WTC11 (cell line): Measurements from ENCODE around the gene SUPT3H. TPM values are rescaled to one million over a fixed set of nuclear protein-coding genes. Genes with fewer than 3 reads are reported as not detected.

Source experiments
- ATAC-seq: fragments of 200-7000 bp; cut with Tn5 transposase; 2 replicates; pipeline ENCODE4 v1.10.0; 2021; ENCODE audit warnings: mild to moderate bottlenecking, moderate library complexity
- CTCF ChIA-PET: fragments of 300-600 bp; sonication (Branson Sonifier 250); formaldehyde crosslinking; loops from one replicate; lab custom pipeline; 2021; ENCODE audit warnings: antibody characterized with exemption; lab: Charles Lee
- POLR2A ChIA-PET: fragments of 350-600 bp; sonication (Branson Sonifier 250); formaldehyde crosslinking; loops from one replicate; lab custom pipeline; 2021; ENCODE audit warnings: antibody characterized with exemption; lab: Charles Lee
- DNase-seq: peaks from one replicate; pipeline ENCODE4 v3.0.0; 2021; ENCODE audit warnings: low spot score
- H3K27ac Mint-ChIP-seq: 2 replicates; pipeline ENCODE4 v1.8.0; 2021; ENCODE audit warnings: mixed read lengths
- H3K27me3 Mint-ChIP-seq: 2 replicates; pipeline ENCODE4 v1.8.0; 2021; ENCODE audit warnings: low read depth, mild to moderate bottlenecking, moderate library complexity, mixed read lengths
- H3K36me3 Mint-ChIP-seq: 2 replicates; pipeline ENCODE4 v1.8.0; 2021; ENCODE audit warnings: mixed read lengths
- H3K4me1 Mint-ChIP-seq: 2 replicates; pipeline ENCODE4 v1.8.0; 2022; ENCODE audit warnings: mixed read lengths
- H3K4me3 Mint-ChIP-seq: 2 replicates; pipeline ENCODE4 v1.8.0; 2021; ENCODE audit warnings: mild to moderate bottlenecking, moderate library complexity, mixed read lengths
- H3K9me3 Mint-ChIP-seq: 2 replicates; pipeline ENCODE4 v1.8.0; 2021; ENCODE audit warnings: mixed read lengths
- CREB1 ChIP-seq: sonication (generic); formaldehyde crosslinking; IDR thresholded peaks from 2 replicates; pipeline ENCODE4 v1.8.0; 2023; ENCODE audit warnings: mild to moderate bottlenecking, missing genetic modification reagents
- ELF4 ChIP-seq: sonication (generic); formaldehyde crosslinking; IDR thresholded peaks from 2 replicates; pipeline ENCODE4 v1.8.1; 2022; ENCODE audit warnings: low read depth, mild to moderate bottlenecking, moderate library complexity, missing genetic modification reagents
- ESRRA ChIP-seq: sonication (generic); formaldehyde crosslinking; IDR thresholded peaks from 2 replicates; pipeline ENCODE4 v1.8.1; 2022; ENCODE audit warnings: mild to moderate bottlenecking, missing genetic modification reagents, borderline replicate concordance
- ETV6 ChIP-seq: sonication (generic); formaldehyde crosslinking; IDR thresholded peaks from 2 replicates; pipeline ENCODE4 v1.8.1; 2022; ENCODE audit warnings: mild to moderate bottlenecking, missing genetic modification reagents
- KAT7 ChIP-seq: sonication (generic); formaldehyde crosslinking; IDR thresholded peaks from 2 replicates; pipeline ENCODE4 v1.8.1; 2023; ENCODE audit warnings: missing genetic modification reagents, mild to moderate bottlenecking, borderline replicate concordance
- NFE2L1 ChIP-seq: sonication (generic); formaldehyde crosslinking; IDR thresholded peaks from 2 replicates; pipeline ENCODE4 v1.8.1; 2023; ENCODE audit warnings: missing genetic modification reagents
- RELA ChIP-seq: sonication (generic); formaldehyde crosslinking; IDR thresholded peaks from 2 replicates; pipeline ENCODE4 v1.8.1; 2022; ENCODE audit warnings: missing genetic modification reagents, mild to moderate bottlenecking, borderline replicate concordance
- SOX15 ChIP-seq: fragments of 250-450 bp; sonication (Bioruptor Pico); IDR thresholded peaks from 2 replicates; pipeline ENCODE4 v1.9.0; 2021; ENCODE audit warnings: mild to moderate bottlenecking
- TEAD4 ChIP-seq: sonication (generic); formaldehyde crosslinking; IDR thresholded peaks from 2 replicates; pipeline ENCODE4 v1.8.0; 2022; ENCODE audit warnings: mild to moderate bottlenecking, missing genetic modification reagents
- TP53 ChIP-seq: sonication (generic); formaldehyde crosslinking; IDR thresholded peaks from 2 replicates; pipeline ENCODE4 v1.8.1; 2023; ENCODE audit warnings: mild to moderate bottlenecking, missing genetic modification reagents
- ZNF121 ChIP-seq: sonication (generic); formaldehyde crosslinking; IDR thresholded peaks from 2 replicates; pipeline ENCODE4 v1.8.0; 2023; ENCODE audit warnings: missing genetic modification reagents
- ZNF219 ChIP-seq: sonication (generic); formaldehyde crosslinking; IDR thresholded peaks from 2 replicates; pipeline ENCODE4 v1.8.0; 2023; ENCODE audit warnings: missing genetic modification reagents, mild to moderate bottlenecking, borderline replicate concordance
- total RNA-seq: library from RNA; stranded (reverse); gene quantifications from 3 replicates; pipeline ENCODE4 v1.2.3, GENCODE V29; 2021
- TF ChIP-seq, protein P1 (sequence below): fragments of 250-450 bp; sonication (Bioruptor Pico); IDR thresholded peaks from 2 replicates; pipeline ENCODE4 v1.9.0; 2021; ENCODE audit warnings: mild to moderate bottlenecking
- TF ChIP-seq, protein P2 (sequence below): sonication (generic); formaldehyde crosslinking; IDR thresholded peaks from 2 replicates; pipeline ENCODE4 v1.8.1; 2023; ENCODE audit warnings: mild to moderate bottlenecking, missing genetic modification reagents
- TF ChIP-seq, protein P3 (sequence below): sonication (generic); formaldehyde crosslinking; IDR thresholded peaks from 2 replicates; pipeline ENCODE4 v1.8.1; 2022; ENCODE audit warnings: mild to moderate bottlenecking, moderate library complexity, missing genetic modification reagents
- TF ChIP-seq, protein P4 (sequence below): sonication (generic); formaldehyde crosslinking; IDR thresholded peaks from 2 replicates; pipeline ENCODE4 v1.8.1; 2023; ENCODE audit warnings: mild to moderate bottlenecking, moderate library complexity, missing genetic modification reagents
- TF ChIP-seq, protein P5 (sequence below): sonication (generic); formaldehyde crosslinking; IDR thresholded peaks from 2 replicates; pipeline ENCODE4 v1.8.0; 2022; ENCODE audit warnings: mild to moderate bottlenecking, missing genetic modification reagents
- TF ChIP-seq, protein P6 (sequence below): sonication (generic); formaldehyde crosslinking; IDR thresholded peaks from 2 replicates; pipeline ENCODE4 v1.8.1; 2023; ENCODE audit warnings: mild to moderate bottlenecking, missing genetic modification reagents, moderate library complexity
- TF ChIP-seq, protein P7 (sequence below): fragments of 250-450 bp; sonication (Bioruptor Pico); IDR thresholded peaks from 2 replicates; pipeline ENCODE4 v1.9.0; 2021; ENCODE audit warnings: moderate library complexity, mild to moderate bottlenecking, inconsistent platforms, borderline replicate concordance
- TF ChIP-seq, protein P8 (sequence below): sonication (generic); formaldehyde crosslinking; IDR thresholded peaks from 2 replicates; pipeline ENCODE4 v1.8.1; 2023; ENCODE audit warnings: mild to moderate bottlenecking, missing genetic modification reagents, moderate library complexity

The SUPT3H gene
- total RNA-seq, 1 experiment from 2014 or later = 15.3 TPM

DNA sequence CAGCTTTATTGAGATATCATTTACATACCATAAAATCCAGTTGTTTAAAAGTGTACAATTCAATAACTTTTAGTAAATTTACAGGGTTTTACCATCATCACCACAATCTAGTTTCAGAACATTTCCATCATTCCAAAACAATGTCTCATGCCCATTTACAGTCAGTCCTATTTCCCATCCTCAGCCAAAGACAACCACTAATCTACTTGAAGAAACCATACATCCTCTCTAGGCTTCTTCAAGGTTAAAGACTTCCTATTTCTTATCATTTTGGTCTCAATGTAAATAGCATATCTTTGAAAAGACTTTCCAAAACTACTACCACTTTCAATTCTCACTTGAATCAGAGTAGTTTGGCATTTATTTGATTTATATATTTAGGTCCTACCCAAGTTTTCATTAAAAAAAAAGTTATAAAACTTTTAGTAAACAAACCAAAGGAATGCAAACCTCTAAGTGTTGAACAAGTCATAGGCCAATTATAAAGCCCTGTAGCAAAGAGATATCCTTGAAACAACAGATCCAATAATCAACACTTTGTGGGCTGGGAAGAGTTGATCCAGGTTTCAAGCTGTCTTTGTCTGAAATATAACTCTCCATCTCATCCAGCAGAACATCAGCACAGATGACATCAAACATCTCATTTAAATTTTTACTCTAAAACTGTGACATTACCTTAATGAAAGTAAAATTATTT is 260.9 kb downstream of the SUPT3H start (continued):
- TF ChIP-seq, protein P1, sequence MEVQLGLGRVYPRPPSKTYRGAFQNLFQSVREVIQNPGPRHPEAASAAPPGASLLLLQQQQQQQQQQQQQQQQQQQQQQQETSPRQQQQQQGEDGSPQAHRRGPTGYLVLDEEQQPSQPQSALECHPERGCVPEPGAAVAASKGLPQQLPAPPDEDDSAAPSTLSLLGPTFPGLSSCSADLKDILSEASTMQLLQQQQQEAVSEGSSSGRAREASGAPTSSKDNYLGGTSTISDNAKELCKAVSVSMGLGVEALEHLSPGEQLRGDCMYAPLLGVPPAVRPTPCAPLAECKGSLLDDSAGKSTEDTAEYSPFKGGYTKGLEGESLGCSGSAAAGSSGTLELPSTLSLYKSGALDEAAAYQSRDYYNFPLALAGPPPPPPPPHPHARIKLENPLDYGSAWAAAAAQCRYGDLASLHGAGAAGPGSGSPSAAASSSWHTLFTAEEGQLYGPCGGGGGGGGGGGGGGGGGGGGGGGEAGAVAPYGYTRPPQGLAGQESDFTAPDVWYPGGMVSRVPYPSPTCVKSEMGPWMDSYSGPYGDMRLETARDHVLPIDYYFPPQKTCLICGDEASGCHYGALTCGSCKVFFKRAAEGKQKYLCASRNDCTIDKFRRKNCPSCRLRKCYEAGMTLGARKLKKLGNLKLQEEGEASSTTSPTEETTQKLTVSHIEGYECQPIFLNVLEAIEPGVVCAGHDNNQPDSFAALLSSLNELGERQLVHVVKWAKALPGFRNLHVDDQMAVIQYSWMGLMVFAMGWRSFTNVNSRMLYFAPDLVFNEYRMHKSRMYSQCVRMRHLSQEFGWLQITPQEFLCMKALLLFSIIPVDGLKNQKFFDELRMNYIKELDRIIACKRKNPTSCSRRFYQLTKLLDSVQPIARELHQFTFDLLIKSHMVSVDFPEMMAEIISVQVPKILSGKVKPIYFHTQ = no peak
- TF ChIP-seq, protein P2, sequence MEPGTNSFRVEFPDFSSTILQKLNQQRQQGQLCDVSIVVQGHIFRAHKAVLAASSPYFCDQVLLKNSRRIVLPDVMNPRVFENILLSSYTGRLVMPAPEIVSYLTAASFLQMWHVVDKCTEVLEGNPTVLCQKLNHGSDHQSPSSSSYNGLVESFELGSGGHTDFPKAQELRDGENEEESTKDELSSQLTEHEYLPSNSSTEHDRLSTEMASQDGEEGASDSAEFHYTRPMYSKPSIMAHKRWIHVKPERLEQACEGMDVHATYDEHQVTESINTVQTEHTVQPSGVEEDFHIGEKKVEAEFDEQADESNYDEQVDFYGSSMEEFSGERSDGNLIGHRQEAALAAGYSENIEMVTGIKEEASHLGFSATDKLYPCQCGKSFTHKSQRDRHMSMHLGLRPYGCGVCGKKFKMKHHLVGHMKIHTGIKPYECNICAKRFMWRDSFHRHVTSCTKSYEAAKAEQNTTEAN = no peak
- TF ChIP-seq, protein P3, sequence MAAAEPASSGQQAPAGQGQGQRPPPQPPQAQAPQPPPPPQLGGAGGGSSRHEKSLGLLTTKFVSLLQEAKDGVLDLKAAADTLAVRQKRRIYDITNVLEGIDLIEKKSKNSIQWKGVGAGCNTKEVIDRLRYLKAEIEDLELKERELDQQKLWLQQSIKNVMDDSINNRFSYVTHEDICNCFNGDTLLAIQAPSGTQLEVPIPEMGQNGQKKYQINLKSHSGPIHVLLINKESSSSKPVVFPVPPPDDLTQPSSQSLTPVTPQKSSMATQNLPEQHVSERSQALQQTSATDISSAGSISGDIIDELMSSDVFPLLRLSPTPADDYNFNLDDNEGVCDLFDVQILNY (CRISPR knock-in tag) = no peak
- no peak for TF ChIP-seq RELA (CRISPR knock-in tag)
- TF ChIP-seq, protein P4, sequence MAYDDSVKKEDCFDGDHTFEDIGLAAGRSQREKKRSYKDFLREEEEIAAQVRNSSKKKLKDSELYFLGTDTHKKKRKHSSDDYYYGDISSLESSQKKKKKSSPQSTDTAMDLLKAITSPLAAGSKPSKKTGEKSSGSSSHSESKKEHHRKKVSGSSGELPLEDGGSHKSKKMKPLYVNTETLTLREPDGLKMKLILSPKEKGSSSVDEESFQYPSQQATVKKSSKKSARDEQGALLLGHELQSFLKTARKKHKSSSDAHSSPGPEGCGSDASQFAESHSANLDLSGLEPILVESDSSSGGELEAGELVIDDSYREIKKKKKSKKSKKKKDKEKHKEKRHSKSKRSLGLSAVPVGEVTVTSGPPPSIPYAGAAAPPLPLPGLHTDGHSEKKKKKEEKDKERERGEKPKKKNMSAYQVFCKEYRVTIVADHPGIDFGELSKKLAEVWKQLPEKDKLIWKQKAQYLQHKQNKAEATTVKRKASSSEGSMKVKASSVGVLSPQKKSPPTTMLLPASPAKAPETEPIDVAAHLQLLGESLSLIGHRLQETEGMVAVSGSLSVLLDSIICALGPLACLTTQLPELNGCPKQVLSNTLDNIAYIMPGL (CRISPR knock-in tag) = no peak
- TF ChIP-seq, protein P5, sequence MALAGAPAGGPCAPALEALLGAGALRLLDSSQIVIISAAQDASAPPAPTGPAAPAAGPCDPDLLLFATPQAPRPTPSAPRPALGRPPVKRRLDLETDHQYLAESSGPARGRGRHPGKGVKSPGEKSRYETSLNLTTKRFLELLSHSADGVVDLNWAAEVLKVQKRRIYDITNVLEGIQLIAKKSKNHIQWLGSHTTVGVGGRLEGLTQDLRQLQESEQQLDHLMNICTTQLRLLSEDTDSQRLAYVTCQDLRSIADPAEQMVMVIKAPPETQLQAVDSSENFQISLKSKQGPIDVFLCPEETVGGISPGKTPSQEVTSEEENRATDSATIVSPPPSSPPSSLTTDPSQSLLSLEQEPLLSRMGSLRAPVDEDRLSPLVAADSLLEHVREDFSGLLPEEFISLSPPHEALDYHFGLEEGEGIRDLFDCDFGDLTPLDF = no peak
- no peak for TF ChIP-seq ZNF121 (CRISPR knock-in tag)
- no peak for TF ChIP-seq KAT7 (CRISPR knock-in tag)
- TF ChIP-seq, protein P6, sequence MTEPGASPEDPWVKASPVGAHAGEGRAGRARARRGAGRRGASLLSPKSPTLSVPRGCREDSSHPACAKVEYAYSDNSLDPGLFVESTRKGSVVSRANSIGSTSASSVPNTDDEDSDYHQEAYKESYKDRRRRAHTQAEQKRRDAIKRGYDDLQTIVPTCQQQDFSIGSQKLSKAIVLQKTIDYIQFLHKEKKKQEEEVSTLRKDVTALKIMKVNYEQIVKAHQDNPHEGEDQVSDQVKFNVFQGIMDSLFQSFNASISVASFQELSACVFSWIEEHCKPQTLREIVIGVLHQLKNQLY = no peak
- TF ChIP-seq ELF4 = no peak
- no peak for TF ChIP-seq ESRRA (CRISPR knock-in tag)
- no peak for TF ChIP-seq TP53 (CRISPR knock-in tag)
- no peak for TF ChIP-seq ZNF219 (CRISPR knock-in tag)

DNA sequence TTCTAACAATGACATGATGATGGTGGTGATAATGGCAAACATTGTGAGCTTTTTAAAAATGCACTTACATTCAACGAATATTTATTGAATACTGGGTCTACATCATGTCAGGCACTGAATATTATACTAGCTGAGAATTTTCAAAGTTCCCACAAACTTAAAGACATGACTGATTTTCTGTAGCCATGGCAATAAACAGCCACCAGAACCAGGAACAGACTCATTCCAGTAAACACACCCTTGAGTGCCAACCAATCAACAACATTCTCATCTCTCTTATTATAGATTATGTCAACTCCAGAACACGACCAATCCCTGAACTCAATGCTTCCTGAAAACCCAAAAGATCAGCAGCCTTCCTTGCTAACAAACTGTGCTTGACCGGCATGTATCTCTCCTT is 262.0 kb downstream of the SUPT3H start:
- DNase-seq (no peak), ATAC-seq (no peak)
- CTCF ChIA-PET = no interaction called here

More for the DNA sequence above, 262.0 kb downstream of the SUPT3H start:
- POLR2A ChIA-PET = no interaction called here
- Mint-ChIP-seq H3K36me3 (no peaks in the 10 kb centered on the region), H3K4me1 (peaks cover 5% of the 10 kb centered on the region), H3K9me3 (no peaks in the 10 kb centered on the region), H3K27ac (peak overlapping the region; percentile 67), H3K27me3 (no peaks in the 10 kb centered on the region), H3K4me3 (no peak overlapping the region)
- TF ChIP-seq, protein P1 = no peak
- TF ChIP-seq NFE2L1 (CRISPR knock-in tag) (no peak), SOX15 (CRISPR knock-in tag) (no peak), TEAD4 (CRISPR knock-in tag) (no peak), CREB1 (no peak), ETV6 (no peak)
- TF ChIP-seq, protein P7, sequence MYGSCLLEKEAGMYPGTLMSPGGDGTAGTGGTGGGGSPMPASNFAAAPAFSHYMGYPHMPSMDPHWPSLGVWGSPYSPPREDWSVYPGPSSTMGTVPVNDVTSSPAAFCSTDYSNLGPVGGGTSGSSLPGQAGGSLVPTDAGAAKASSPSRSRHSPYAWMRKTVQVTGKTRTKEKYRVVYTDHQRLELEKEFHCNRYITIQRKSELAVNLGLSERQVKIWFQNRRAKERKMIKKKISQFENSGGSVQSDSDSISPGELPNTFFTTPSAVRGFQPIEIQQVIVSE (CRISPR knock-in tag) = no peak
- TF ChIP-seq, protein P8, sequence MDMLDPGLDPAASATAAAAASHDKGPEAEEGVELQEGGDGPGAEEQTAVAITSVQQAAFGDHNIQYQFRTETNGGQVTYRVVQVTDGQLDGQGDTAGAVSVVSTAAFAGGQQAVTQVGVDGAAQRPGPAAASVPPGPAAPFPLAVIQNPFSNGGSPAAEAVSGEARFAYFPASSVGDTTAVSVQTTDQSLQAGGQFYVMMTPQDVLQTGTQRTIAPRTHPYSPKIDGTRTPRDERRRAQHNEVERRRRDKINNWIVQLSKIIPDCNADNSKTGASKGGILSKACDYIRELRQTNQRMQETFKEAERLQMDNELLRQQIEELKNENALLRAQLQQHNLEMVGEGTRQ (CRISPR knock-in tag) = no peak
- TF ChIP-seq, all 79 proteins: peak for 0
